Spleen (tissue), 11 donors: ENCODE results near the gene MPZL1. TPM values are rescaled to one million over a fixed set of nuclear protein-coding genes. Genes with fewer than 3 reads are reported as not detected.
"Not testable (repeated sequence)": the region's sequence is repeated elsewhere in the genome, so short reads cannot be mapped to it uniquely, and the experiment has no call there.

ENCODE experiments used
- DNase-seq: peaks from one replicate; pipeline ENCODE4 v3.0.0-alpha.2; 2020
- H3K27ac ChIP-seq, 8 donors: fragments of 200-600 bp; sonication (generic) in 7 of 8; 1 replicate in 4 of 8; 2 replicates in 4 of 8; pipeline versions ENCODE4 v1.5.0 to v1.8.0; 2016 to 2021; ENCODE audit warnings: inconsistent platforms in 4 of 8, mild to moderate bottlenecking in 4 of 8, moderate library complexity in 1 of 8
- H3K27me3 ChIP-seq, 7 donors: fragments of 200-600 bp; sonication (generic) in 6 of 7; replicated peaks in 1 of 7; 1 replicate in 4 of 7; 2 replicates in 3 of 7; pipeline versions ENCODE4 v1.5.0 to v1.8.0; 2016 to 2021; ENCODE audit warnings: inconsistent platforms in 3 of 7, mild to moderate bottlenecking in 1 of 7
- H3K36me3 ChIP-seq, 6 donors: fragments of 200-600 bp; sonication (generic) in 5 of 6; 1 replicate in 4 of 6; 2 replicates in 2 of 6; pipeline versions ENCODE4 v1.5.0 to v1.8.0; 2016 to 2021; ENCODE audit warnings: inconsistent platforms in 2 of 6
- H3K4me1 ChIP-seq, 6 donors: fragments of 200-600 bp; sonication (generic) in 5 of 6; 1 replicate in 3 of 6; 2 replicates in 3 of 6; pipeline versions ENCODE4 v1.5.0 to v1.8.0; 2016 to 2021; ENCODE audit warnings: inconsistent platforms in 3 of 6
- H3K4me3 ChIP-seq, 8 donors: fragments of 200-600 bp; sonication (generic) in 7 of 8; 1 replicate in 4 of 8; 2 replicates in 4 of 8; pipeline versions ENCODE4 v1.5.0 to v1.8.0; 2016 to 2021; ENCODE audit warnings: inconsistent platforms in 4 of 8, mild to moderate bottlenecking in 4 of 8, moderate library complexity in 2 of 8
- H3K9me3 ChIP-seq, 8 donors: fragments of 200-600 bp; sonication (generic) in 7 of 8; 1 replicate in 4 of 8; 2 replicates in 4 of 8; pipeline versions ENCODE4 v1.5.0 to v1.8.0; 2016 to 2021; ENCODE audit warnings: inconsistent platforms in 4 of 8
- CTCF ChIP-seq, 11 experiments: fragments of 200-600 bp in 7 of 11; fragments of 450-650 bp in 4 of 11; sonication (generic) in 4 of 11; IDR thresholded peaks in 8 of 11; conservative IDR thresholded peaks in 3 of 11; 1 replicate in 7 of 11; 2 replicates in 4 of 11; pipeline versions ENCODE4 v1.4.0 to v1.8.0; 2016 to 2021; ENCODE audit warnings: antibody characterized with exemption in 11 of 11, inconsistent platforms in 4 of 11, mild to moderate bottlenecking in 1 of 11
- POLR2A ChIP-seq, 3 donors: fragments of 450-650 bp; IDR thresholded peaks; one replicate each; pipeline ENCODE4 v1.5.1; 2017; ENCODE audit warnings: antibody characterized with exemption in 3 of 3, mild to moderate bottlenecking in 1 of 3
- POLR2AphosphoS5 ChIP-seq, 3 donors: sonication (generic); formaldehyde crosslinking; IDR thresholded peaks; one replicate each; pipeline ENCODE4 v1.5.1; 2017; ENCODE audit warnings: antibody characterized with exemption in 3 of 3
- WGBS, 5 donors: extraction: QIAGEN DNeasy Blood & Tissue Kit in 3 of 5; methylation state at CpG; one replicate each; pipeline versions ENCODE4 v1.1.5 to v1.1.7; 2013 to 2018; 5-methylcytosine and 5-hydroxymethylcytosine counted together
- intact Hi-C: fragments of 100-400 bp; cut with DNase I; formaldehyde crosslinking; loops from one replicate; pipeline ENCODE4 v1.15.0; 2023; ENCODE audit warnings: low total_unique reads
- polyA plus RNA-seq, 3 donors: library from polyadenylated mRNA; stranded (reverse); fragments of 200-250 nt; gene quantifications; one replicate each; pipeline ENCODE4 v1.2.1, GENCODE V29; 2013
- total RNA-seq, 7 donors: library from RNA; depleted of rRNA in 3 of 7; stranded (reverse); fragments of >200 nt in 3 of 7; fragmentation: NEBNext Ultra II Directional in 4 of 7; extraction: Animal tissue kit (Norgen Biotek cat#: 25700) in 4 of 7; gene quantifications; one replicate each; pipeline versions ENCODE4 v1.1.0 to v1.2.1, GENCODE V29; 2016 to 2021
- donor health status: healthy with polysubstance abuse.
- donor health status: DM: no; HTN: no; CAD: no; lungs with moderate emphysema.
- donor health status: DM: no; HTN: no; CAD: no.
- donor health status: Bipolar disorder and iron deficiency.
- donor health status: healthy.
- donor health status: DM: no; HTN: no; CAD: no.
- donor health status: DM: yes; HTN: yes; CAD: no.

The MPZL1 gene
- total and polyA plus RNA-seq, 10 donors: 12.0 to 65.8 (median 47.3) TPM

GRCh38 chr1:167800251-167800650, 78.5 kb downstream of the MPZL1 start:
- TF ChIP-seq POLR2AphosphoS5 (IDR thresholded peaks at IDR 0.05) (no peak), POLR2A (IDR thresholded peaks at IDR 0.05) (no peak), CTCF (IDR thresholded peaks at IDR 0.05 in 8 of 11, conservative IDR thresholded peaks at IDR 0.05 in 3 of 11) (no peak)
- H3K4me3 ChIP-seq: no peak overlapping the region
- H3K4me1 ChIP-seq: peaks cover 2 to 41% (median 25%) of the 10 kb centered on the region in 6 donors
- no peak for DNase-seq
- H3K9me3 ChIP-seq: no peaks in the 10 kb centered on the region
- H3K27me3 ChIP-seq: no peaks in the 10 kb centered on the region
- H3K36me3 ChIP-seq: no peaks in the 10 kb centered on the region
- no peak overlapping the region for H3K27ac ChIP-seq
- 71 to 90% (median 73%) methylated on average over 3 of the region's 3 CpGs for WGBS, 5 donors
- intact Hi-C loops: loop anchor here (5.0 kb wide), 1 partner anchor 78 kb away; the partner anchor contains the start of gene MPZL1

GRCh38 chr1:167802235-167802634, 80.5 kb downstream of the MPZL1 start:
- intact Hi-C loops: loop anchor here (5.0 kb wide), 1 partner anchor 80 kb away; the partner anchor contains the start of gene MPZL1
- Histone ChIP-seq H3K4me3 (no peak overlapping the region), H3K4me1 (peaks cover 2 to 28% (median 23%) of the 10 kb centered on the region in 6 donors), H3K27ac (no peak overlapping the region), H3K9me3 (no peaks in the 10 kb centered on the region), H3K27me3 (no peaks in the 10 kb centered on the region), H3K36me3 (no peaks in the 10 kb centered on the region)
- no peak for TF ChIP-seq POLR2AphosphoS5 (IDR thresholded peaks at IDR 0.05)
- no peak for DNase-seq
- WGBS, 5 donors: 90 to 97% (median 90%) methylated on average over 4 of the region's 4 CpGs

DNA sequence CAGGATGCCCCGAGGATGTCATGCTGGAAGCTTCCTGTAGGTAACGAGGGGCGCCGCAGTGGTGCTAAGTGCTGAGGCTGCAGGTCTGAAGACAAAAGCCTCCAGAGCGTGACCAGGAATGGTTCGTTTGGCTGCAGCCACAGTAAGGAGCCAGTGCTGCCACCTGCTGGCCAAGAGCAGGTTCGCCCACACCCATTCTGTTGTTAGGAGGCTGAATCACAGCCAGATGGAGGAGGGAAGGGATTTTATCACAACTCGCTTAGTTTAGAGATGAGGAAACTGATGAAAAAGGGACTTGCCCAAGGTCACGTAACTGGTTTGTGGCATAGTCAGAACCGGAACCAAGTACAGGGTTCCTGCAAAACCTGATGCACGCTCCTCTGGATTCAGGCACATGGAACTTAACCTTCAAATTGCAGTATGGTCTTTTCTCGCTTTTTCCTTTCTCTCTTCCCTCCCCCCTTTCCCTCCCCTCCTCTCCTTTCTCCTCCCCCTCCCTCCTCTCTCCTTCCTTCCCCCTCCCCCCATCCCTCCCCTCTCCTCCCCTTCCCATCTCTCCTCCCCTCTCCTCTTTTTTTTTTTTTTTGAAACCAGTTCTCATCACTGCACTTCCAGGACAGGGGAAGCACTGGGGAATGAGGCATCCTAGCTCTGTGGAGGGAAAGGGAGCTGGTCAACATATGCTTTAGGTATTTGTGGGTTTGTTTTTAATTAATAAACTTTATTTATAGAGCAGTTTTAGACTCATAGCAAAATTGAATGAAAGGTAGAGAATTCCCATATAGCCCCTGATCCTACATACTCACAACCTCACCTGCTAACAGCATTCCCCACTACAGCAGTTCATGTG, 81.8 kb downstream of the MPZL1 start:
- Histone ChIP-seq H3K36me3 (no peaks in the 10 kb centered on the region), H3K27me3 (no peaks in the 10 kb centered on the region), H3K9me3 (no peaks in the 10 kb centered on the region), H3K27ac (peak overlapping the region in 2 of 8 donors; percentile 45 to 81), H3K4me1 (peaks cover 2 to 27% (median 23%) of the 10 kb centered on the region in 6 donors), H3K4me3 (no peak overlapping the region)
- peak; percentile 97 for DNase-seq
- intact Hi-C loops: loop anchor here (5.0 kb wide), 1 partner anchor 81 kb away; the partner anchor contains the start of gene MPZL1
- 5 to 10% (median 7%) methylated on average over 12 of the region's 12 CpGs for WGBS, 5 donors
- TF ChIP-seq POLR2AphosphoS5 (IDR thresholded peaks at IDR 0.05): peak; percentile 40 to 83 (median 78)
- no peak for TF ChIP-seq POLR2A (IDR thresholded peaks at IDR 0.05)
- TF ChIP-seq CTCF (IDR thresholded peaks at IDR 0.05 in 8 of 11, conservative IDR thresholded peaks at IDR 0.05 in 3 of 11): peak; percentile 89 to 98 (median 96)

GRCh38 chr1:167805041-167805556, 83.3 kb downstream of the MPZL1 start:
- intact Hi-C loops: no loop called here
- 19 to 25% (median 21%) methylated on average over 4 of the region's 4 CpGs for WGBS, 5 donors
- no peaks in the 10 kb centered on the region for H3K27me3 ChIP-seq
- TF ChIP-seq CTCF (IDR thresholded peaks at IDR 0.05 in 8 of 11, conservative IDR thresholded peaks at IDR 0.05 in 3 of 11): no peak
- no peak for TF ChIP-seq POLR2A (IDR thresholded peaks at IDR 0.05)
- no peak for TF ChIP-seq POLR2AphosphoS5 (IDR thresholded peaks at IDR 0.05)
- H3K4me3 ChIP-seq: no peak overlapping the region
- H3K36me3 ChIP-seq: no peaks in the 10 kb centered on the region
- no peaks in the 10 kb centered on the region for H3K9me3 ChIP-seq
- H3K27ac ChIP-seq: peak overlapping the region in 6 of 8 donors; percentile 9 to 81 (median 59)
- DNase-seq: no peak
- H3K4me1 ChIP-seq: peaks cover 2 to 27% (median 23%) of the 10 kb centered on the region in 6 donors

DNA sequence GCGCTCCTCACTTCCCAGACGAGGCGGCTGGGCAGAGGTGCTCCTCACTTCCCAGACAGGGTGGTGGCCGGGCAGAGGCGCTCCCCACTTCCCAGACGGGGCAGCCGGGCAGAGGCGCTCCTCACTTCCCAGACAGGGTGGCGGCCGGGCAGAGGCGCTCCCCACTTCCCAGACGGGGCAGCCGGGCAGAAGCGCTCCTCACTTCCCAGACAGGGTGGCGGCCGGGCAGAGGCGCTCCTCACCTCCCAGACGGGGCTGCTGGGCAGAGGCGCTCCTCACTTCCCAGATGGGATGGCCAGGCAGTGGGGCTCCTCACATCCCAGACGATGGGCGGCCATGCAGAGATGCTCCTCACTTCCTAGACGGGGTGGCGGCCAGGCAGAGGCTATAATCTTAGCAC, 84.5 kb downstream of the MPZL1 start:
- intact Hi-C loops, H3K27me3 ChIP-seq, H3K36me3 ChIP-seq, DNase-seq, H3K27ac ChIP-seq, H3K4me3 ChIP-seq, H3K9me3 ChIP-seq: not testable (repeated sequence)
- peaks cover 2 to 27% (median 23%) of the 10 kb centered on the region in 6 donors for H3K4me1 ChIP-seq
- WGBS, 5 donors: 92 to 97% (median 95%) methylated on average over 11 to 23 of the region's 23 CpGs

DNA sequence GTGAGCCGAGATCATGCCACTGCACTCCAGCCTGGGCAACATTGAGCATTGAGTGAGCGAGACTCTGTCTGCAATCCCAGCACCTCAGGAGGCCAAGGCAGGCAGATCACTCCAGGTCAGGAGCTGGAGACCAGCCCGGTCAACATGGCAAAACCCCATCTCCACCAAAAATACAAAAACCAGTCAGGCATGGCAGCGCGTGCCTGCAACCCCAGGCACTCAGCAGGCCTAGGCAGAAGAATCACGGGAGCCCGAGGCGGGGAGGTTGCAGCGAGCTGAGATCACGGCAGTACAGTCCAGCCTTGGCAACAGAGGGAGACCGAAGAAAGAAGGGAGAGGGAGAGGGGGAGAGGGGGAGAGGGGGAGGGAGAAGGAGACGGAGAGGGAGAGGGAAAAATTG, 84.9 kb downstream of the MPZL1 start:
- H3K27ac ChIP-seq, intact Hi-C loops, H3K9me3 ChIP-seq, H3K27me3 ChIP-seq, H3K4me3 ChIP-seq, DNase-seq, H3K36me3 ChIP-seq: not testable (repeated sequence)
- H3K4me1 ChIP-seq: peaks cover 2 to 27% (median 23%) of the 10 kb centered on the region in 6 donors
- 95 to 99% (median 97%) methylated on average over 8 to 12 of the region's 12 CpGs for WGBS, 5 donors
